ENCODE results near the gene VAMP3.

GRCh38 chr1:7789828-7790227, 18.7 kb downstream of the VAMP3 start:
- TF ChIP-seq, protein P1, sequence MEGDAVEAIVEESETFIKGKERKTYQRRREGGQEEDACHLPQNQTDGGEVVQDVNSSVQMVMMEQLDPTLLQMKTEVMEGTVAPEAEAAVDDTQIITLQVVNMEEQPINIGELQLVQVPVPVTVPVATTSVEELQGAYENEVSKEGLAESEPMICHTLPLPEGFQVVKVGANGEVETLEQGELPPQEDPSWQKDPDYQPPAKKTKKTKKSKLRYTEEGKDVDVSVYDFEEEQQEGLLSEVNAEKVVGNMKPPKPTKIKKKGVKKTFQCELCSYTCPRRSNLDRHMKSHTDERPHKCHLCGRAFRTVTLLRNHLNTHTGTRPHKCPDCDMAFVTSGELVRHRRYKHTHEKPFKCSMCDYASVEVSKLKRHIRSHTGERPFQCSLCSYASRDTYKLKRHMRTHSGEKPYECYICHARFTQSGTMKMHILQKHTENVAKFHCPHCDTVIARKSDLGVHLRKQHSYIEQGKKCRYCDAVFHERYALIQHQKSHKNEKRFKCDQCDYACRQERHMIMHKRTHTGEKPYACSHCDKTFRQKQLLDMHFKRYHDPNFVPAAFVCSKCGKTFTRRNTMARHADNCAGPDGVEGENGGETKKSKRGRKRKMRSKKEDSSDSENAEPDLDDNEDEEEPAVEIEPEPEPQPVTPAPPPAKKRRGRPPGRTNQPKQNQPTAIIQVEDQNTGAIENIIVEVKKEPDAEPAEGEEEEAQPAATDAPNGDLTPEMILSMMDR (IDR thresholded peaks at IDR 0.05): no peak
- TF ChIP-seq POLR2A (IDR thresholded peaks at IDR 0.05): no peak
- no peak for TF ChIP-seq EP300 (IDR thresholded peaks at IDR 0.05)
- TF ChIP-seq POLR2AphosphoS5 (IDR thresholded peaks at IDR 0.05): no peak

Data from gastroesophageal sphincter (tissue), 3 donors.